ENCODE measurements around the gene ALPL. TPM values are rescaled to one million over a fixed set of nuclear protein-coding genes. Genes with fewer than 3 reads are reported as not detected.

Gene ALPL
- total and polyA plus RNA-seq, 7 donors = 0.36 to 7.8 (median 2.3) TPM

DNA sequence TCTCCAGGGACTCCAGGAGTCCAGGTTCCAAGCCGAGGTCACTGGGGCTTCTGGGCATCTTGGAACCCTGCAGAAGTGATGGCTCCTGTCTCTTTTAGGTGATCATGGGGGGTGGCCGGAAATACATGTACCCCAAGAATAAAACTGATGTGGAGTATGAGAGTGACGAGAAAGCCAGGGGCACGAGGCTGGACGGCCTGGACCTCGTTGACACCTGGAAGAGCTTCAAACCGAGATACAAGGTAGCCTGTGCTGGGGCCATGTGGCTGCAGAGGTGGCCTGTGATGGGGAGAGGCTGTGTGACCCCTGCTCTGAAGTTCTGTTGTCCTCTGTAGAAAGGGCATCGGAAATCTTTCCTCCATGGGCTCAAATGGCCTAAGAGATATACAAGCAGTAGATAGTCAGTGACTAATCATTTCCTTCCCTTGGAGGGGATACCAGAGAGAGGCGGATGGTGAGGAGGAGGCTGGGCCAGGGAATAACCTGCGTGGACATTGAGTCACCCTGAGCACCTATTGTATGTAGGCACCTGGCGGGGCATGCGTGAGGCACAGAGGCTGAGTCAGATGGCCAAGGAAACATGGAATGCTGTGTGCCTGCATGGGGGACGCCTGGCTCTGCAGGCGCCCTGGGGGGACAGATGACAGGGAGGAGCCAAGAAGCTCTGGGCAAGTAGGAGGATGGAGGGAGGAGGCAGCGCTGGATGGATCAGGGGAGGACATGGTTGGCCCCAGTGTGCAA, 59.0 kb downstream of the ALPL start:
- Histone ChIP-seq H3K4me1 (no peaks in the 10 kb centered on the region), H3K27me3 (no peaks in the 10 kb centered on the region), H3K36me3 (no peaks in the 10 kb centered on the region), H3K9me3 (no peaks in the 10 kb centered on the region), H3K4me3 (no peak overlapping the region), H3K27ac (no peak overlapping the region)
- DNase-seq = no peak
- 90% methylated on average over 15 of the region's 15 CpGs for WGBS, 2 donors
- intact Hi-C loops (cut with DNase I) = no loop called here
- TF ChIP-seq POLR2AphosphoS5 (IDR thresholded peaks at IDR 0.05) = no peak

DNA sequence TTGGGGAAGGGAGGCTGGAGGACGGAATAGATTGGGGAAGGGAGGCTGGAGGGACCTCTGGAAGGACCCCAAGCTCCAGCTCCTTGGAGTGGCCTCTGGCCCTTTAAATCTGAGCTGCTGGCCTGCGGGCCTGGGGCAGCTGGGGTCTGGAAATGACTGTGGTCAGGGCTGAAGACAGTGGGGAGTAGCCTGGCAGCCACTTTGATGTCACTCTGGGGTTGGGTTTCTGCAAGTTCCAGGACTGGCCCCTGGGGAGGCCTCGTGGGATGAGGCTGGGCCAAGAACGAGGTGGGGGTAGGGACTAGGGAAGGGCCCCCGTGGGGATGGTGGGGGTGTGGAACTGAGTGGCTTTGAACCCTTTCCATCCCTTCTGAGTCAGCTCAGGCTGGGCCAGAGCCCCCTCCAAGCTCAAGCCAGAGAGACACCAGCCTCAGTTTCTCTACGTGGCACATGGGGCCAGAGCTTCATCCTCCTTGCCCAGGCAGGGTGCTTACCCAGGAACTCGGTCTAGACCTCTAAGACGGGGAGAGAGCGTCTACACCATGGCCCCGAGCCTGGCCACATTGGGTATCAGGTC, 59.7 kb downstream of the ALPL start:
- 78 to 82% methylated on average over 10 of the region's 10 CpGs for WGBS, 2 donors
- no peaks in the 10 kb centered on the region for H3K36me3 ChIP-seq
- TF ChIP-seq POLR2AphosphoS5 (IDR thresholded peaks at IDR 0.05) (no peak), EP300 (IDR thresholded peaks at IDR 0.05) (no peak), POLR2A (IDR thresholded peaks at IDR 0.05) (no peak)
- TF ChIP-seq, protein P1, sequence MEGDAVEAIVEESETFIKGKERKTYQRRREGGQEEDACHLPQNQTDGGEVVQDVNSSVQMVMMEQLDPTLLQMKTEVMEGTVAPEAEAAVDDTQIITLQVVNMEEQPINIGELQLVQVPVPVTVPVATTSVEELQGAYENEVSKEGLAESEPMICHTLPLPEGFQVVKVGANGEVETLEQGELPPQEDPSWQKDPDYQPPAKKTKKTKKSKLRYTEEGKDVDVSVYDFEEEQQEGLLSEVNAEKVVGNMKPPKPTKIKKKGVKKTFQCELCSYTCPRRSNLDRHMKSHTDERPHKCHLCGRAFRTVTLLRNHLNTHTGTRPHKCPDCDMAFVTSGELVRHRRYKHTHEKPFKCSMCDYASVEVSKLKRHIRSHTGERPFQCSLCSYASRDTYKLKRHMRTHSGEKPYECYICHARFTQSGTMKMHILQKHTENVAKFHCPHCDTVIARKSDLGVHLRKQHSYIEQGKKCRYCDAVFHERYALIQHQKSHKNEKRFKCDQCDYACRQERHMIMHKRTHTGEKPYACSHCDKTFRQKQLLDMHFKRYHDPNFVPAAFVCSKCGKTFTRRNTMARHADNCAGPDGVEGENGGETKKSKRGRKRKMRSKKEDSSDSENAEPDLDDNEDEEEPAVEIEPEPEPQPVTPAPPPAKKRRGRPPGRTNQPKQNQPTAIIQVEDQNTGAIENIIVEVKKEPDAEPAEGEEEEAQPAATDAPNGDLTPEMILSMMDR (IDR thresholded peaks at IDR 0.05) = no peak
- H3K27me3 ChIP-seq = no peaks in the 10 kb centered on the region
- no peak for DNase-seq
- H3K9me3 ChIP-seq = no peaks in the 10 kb centered on the region
- intact Hi-C loops (cut with DNase I) = no loop called here
- H3K4me3 ChIP-seq = no peak overlapping the region
- H3K4me1 ChIP-seq = peaks cover 0 to 4% (median 2%) of the 10 kb centered on the region in 4 donors
- H3K27ac ChIP-seq = no peak overlapping the region

DNA sequence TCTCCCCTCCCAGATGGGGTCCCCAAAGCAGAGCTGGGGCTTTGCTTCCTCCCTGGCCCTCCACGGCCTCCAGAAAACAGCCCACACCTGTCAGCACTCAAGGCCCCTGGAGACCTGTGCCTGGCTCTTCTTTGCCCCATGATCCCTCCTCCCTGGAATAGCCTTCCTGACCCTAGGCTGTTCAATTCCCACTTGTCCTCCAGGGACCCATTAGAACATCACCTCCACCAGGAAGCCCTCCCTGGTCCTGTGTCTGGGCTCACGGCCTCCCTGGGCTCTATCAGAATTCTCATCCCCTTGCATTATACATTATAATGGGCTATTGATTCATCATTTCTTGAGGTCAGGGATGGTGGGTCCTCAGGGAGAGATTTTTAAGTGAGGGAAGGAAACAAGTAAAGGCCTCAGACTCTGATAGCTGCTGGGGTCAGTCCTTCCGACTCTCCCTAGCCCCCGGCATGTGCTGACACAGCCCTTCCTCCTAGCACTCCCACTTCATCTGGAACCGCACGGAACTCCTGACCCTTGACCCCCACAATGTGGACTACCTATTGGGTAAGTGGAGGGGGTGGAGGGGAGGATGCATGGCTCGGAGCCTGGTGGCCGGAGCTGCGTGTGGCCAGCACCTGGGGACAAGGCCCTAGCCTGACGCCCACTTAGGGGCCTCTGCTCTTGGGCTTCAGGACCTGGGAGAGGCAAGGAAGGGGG, 60.8 kb downstream of the ALPL start:
- intact Hi-C loops (cut with DNase I) = no loop called here

DNA sequence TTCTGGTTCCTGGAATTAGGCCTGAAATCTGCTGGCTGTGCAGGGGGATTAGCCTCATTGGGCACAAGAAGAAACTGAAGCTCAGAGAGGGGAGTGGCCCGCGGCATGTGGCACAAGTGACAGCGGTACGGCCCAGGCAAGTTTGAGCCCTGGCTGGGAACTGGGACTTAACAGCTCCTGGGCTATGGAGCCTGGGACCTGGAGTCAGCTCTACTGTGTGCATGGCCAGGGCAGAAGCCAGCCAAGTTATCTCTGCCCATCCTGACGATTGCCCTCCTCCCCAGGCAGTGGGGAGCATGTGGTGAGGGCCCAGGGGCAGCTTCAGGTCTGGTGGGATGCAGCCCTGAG, 61.3 kb downstream of the ALPL start:
- intact Hi-C loops (cut with DNase I) = no loop called here

More for the DNA sequence above, 60.8 kb downstream of the ALPL start:
- 80 to 88% methylated on average over 10 of the region's 10 CpGs for WGBS, 2 donors
- Histone ChIP-seq H3K27ac (no peak overlapping the region), H3K4me1 (peaks cover 0 to 14% (median 13%) of the 10 kb centered on the region in 4 donors), H3K4me3 (no peak overlapping the region), H3K36me3 (no peaks in the 10 kb centered on the region), H3K9me3 (no peaks in the 10 kb centered on the region), H3K27me3 (no peaks in the 10 kb centered on the region)
- no peak for DNase-seq
- TF ChIP-seq POLR2A (IDR thresholded peaks at IDR 0.05) = no peak
- no peak for TF ChIP-seq EP300 (IDR thresholded peaks at IDR 0.05)
- TF ChIP-seq POLR2AphosphoS5 (IDR thresholded peaks at IDR 0.05) = no peak
- TF ChIP-seq, protein P1 (IDR thresholded peaks at IDR 0.05) = no peak

More for the DNA sequence above, 61.3 kb downstream of the ALPL start:
- WGBS, 2 donors = 88 to 96% methylated on average over 5 of the region's 5 CpGs
- peaks cover 0 to 14% (median 13%) of the 10 kb centered on the region in 4 donors for H3K4me1 ChIP-seq
- H3K4me3 ChIP-seq = no peak overlapping the region
- no peaks in the 10 kb centered on the region for H3K27me3 ChIP-seq
- no peaks in the 10 kb centered on the region for H3K36me3 ChIP-seq
- no peaks in the 10 kb centered on the region for H3K9me3 ChIP-seq
- TF ChIP-seq EP300 (IDR thresholded peaks at IDR 0.05) (no peak), POLR2AphosphoS5 (IDR thresholded peaks at IDR 0.05) (no peak), POLR2A (IDR thresholded peaks at IDR 0.05) (no peak)
- TF ChIP-seq, protein P1 (IDR thresholded peaks at IDR 0.05) = no peak
- no peak overlapping the region for H3K27ac ChIP-seq
- no peak for DNase-seq
